ENCODE data around the gene NCLN. TPM values are rescaled to one million over a fixed set of nuclear protein-coding genes. Genes with fewer than 3 reads are reported as not detected.

NCLN gene
- polyA plus RNA-seq, 3 donors: 28.6 to 60.9 (median 34.5) TPM

DNA sequence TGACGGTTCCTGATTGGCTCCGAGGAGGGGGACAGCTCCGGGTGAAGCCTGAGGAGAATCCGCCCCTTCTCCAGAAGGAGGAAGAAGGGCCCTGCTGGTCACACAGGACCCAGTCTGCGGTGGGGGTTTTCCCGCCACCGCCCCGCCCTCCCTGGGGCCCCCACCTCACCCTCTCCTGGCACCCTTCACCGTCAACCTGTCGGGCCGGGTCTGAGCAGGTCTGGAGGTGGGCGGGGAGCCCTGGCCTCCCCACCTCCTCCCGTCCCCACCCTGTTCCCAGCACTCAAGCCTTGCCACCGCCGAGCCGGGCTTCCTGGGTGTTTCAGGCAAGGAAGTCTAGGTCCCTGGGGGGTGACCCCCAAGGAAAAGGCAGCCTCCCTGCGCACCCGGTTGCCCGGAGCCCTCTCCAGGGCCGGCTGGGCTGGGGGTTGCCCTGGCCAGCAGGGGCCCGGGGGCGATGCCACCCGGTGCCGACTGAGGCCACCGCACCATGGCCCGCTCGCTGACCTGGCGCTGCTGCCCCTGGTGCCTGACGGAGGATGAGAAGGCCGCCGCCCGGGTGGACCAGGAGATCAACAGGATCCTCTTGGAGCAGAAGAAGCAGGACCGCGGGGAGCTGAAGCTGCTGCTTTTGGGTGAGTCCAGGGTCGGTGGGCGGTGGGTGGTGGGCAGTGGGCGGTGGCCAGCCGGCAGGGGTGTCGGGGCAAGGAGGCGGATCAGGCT, 49.6 kb upstream of the NCLN start, which contains the start of gene GNA15:
TSS of gene GNA15 (plus strand) at position 73 of the 723 bp plus-strand sequence. CDS start at position 491, 418 bp downstream.
- TF ChIP-seq, protein P1, sequence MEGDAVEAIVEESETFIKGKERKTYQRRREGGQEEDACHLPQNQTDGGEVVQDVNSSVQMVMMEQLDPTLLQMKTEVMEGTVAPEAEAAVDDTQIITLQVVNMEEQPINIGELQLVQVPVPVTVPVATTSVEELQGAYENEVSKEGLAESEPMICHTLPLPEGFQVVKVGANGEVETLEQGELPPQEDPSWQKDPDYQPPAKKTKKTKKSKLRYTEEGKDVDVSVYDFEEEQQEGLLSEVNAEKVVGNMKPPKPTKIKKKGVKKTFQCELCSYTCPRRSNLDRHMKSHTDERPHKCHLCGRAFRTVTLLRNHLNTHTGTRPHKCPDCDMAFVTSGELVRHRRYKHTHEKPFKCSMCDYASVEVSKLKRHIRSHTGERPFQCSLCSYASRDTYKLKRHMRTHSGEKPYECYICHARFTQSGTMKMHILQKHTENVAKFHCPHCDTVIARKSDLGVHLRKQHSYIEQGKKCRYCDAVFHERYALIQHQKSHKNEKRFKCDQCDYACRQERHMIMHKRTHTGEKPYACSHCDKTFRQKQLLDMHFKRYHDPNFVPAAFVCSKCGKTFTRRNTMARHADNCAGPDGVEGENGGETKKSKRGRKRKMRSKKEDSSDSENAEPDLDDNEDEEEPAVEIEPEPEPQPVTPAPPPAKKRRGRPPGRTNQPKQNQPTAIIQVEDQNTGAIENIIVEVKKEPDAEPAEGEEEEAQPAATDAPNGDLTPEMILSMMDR (IDR thresholded peaks at IDR 0.05): no peak
- Histone ChIP-seq H3K36me3 (replicated peaks in 1 of 2; ENCODE audit: control insufficient read depth in 1 of 2, insufficient read depth in 2 of 2, low read length in 2 of 2) (no peaks in the 10 kb centered on the region), H3K27me3 (ENCODE audit: control insufficient read depth in 2 of 2, insufficient read depth in 2 of 2, low read length in 2 of 2) (no peaks in the 10 kb centered on the region), H3K27ac (ENCODE audit: low read depth in 1 of 2, low read length in 2 of 2) (peak within 1 kb of the TSS; percentile 82 to 100), H3K4me2 (replicated peaks; ENCODE audit: extremely low read depth, low read length, poor library complexity, severe bottlenecking) (peak within 1 kb of the TSS; percentile 95), H3K9ac (ENCODE audit: insufficient read depth, low read length, poor library complexity, severe bottlenecking) (peak within 1 kb of the TSS; percentile 100), H3K4me1 (ENCODE audit: control insufficient read depth in 1 of 2, insufficient read depth in 2 of 2, low read length in 2 of 2) (peaks cover 60 to 66% of the 10 kb centered on the region in 2 donors), H4K20me1 (ENCODE audit: insufficient read depth, low read length) (peaks cover 18% of the 10 kb centered on the region), H2AFZ (ENCODE audit: insufficient read depth, low read depth, low read length, poor library complexity, severe bottlenecking) (peak within 1 kb of the TSS; percentile 50), H3K79me2 (ENCODE audit: insufficient read depth, low read length) (peaks cover 53% of the 10 kb centered on the region), H3K9me3 (replicated peaks in 1 of 2; ENCODE audit: control insufficient read depth in 1 of 2, insufficient read depth in 1 of 2, low read length in 2 of 2) (no peaks in the 10 kb centered on the region), H3K4me3 (replicated peaks in 1 of 3; ENCODE audit: low read depth in 2 of 3, low read length in 3 of 3) (peak within 1 kb of the TSS; percentile 92 to 95 (median 94))
- peak; percentile 85 to 88 (median 86) for DNase-seq
- intact Hi-C loops (cut with micrococcal nuclease): no loop called here
- no peaks in the 10 kb centered on the region for H3K27me3 Mint-ChIP-seq (ENCODE audit: low read depth in 3 of 3)
- H3K9me3 Mint-ChIP-seq: peaks cover 0 to 2% (median 0%) of the 10 kb centered on the region in 7 donors
- H3K4me3 Mint-ChIP-seq: peak within 1 kb of the TSS; percentile 90
- WGBS (ENCODE audit: insufficient coverage): 2% methylated on average over 24 of the region's 40 CpGs
- peaks cover 12 to 13% of the 10 kb centered on the region in 2 donors for H3K36me3 Mint-ChIP-seq
- H3K27ac Mint-ChIP-seq: peak within 1 kb of the TSS; percentile 84 to 97 (median 92)
- H3K4me1 Mint-ChIP-seq: peaks cover 51% of the 10 kb centered on the region

DNA sequence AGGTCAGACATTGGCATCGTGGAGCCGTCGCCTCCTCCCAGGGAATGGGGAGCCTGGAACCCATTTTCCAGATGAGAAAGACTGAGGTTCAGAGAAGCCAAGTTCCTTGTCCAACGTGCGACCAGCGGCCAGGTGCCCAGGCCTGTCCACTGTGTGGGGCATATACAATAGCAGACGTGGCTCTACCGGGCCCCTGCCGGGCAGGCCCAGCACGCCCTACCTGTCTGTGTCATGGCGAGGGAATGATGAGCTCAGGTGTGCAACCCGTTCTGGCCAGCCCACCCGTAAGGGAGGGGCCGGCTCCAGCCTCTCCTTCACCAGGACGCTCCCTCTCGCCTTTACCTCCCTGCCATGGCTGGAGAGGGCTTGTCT, 49.1 kb upstream of the NCLN start:
- intact Hi-C loops (cut with micrococcal nuclease): no loop called here
- Histone ChIP-seq H3K9ac (ENCODE audit: insufficient read depth, low read length, poor library complexity, severe bottlenecking) (peak overlapping the region; percentile 100), H2AFZ (ENCODE audit: insufficient read depth, low read depth, low read length, poor library complexity, severe bottlenecking) (no peak overlapping the region), H4K20me1 (ENCODE audit: insufficient read depth, low read length) (peaks cover 18% of the 10 kb centered on the region), H3K4me3 (replicated peaks in 1 of 3; ENCODE audit: low read depth in 2 of 3, low read length in 3 of 3) (peak overlapping the region; percentile 92 to 95 (median 94)), H3K4me2 (replicated peaks; ENCODE audit: extremely low read depth, low read length, poor library complexity, severe bottlenecking) (peak overlapping the region; percentile 95), H3K27ac (ENCODE audit: low read depth in 1 of 2, low read length in 2 of 2) (peak overlapping the region; percentile 82 to 100), H3K9me3 (replicated peaks in 1 of 2; ENCODE audit: control insufficient read depth in 1 of 2, insufficient read depth in 1 of 2, low read length in 2 of 2) (no peaks in the 10 kb centered on the region), H3K36me3 (replicated peaks in 1 of 2; ENCODE audit: control insufficient read depth in 1 of 2, insufficient read depth in 2 of 2, low read length in 2 of 2) (no peaks in the 10 kb centered on the region), H3K79me2 (ENCODE audit: insufficient read depth, low read length) (peaks cover 53% of the 10 kb centered on the region), H3K27me3 (ENCODE audit: control insufficient read depth in 2 of 2, insufficient read depth in 2 of 2, low read length in 2 of 2) (no peaks in the 10 kb centered on the region), H3K4me1 (ENCODE audit: control insufficient read depth in 1 of 2, insufficient read depth in 2 of 2, low read length in 2 of 2) (peaks cover 65 to 71% of the 10 kb centered on the region in 2 donors)
- TF ChIP-seq, protein P1 (IDR thresholded peaks at IDR 0.05): no peak
- Mint-ChIP-seq H3K4me3 (peak overlapping the region; percentile 90), H3K27me3 (ENCODE audit: low read depth in 3 of 3) (no peaks in the 10 kb centered on the region), H3K4me1 (peaks cover 57% of the 10 kb centered on the region), H3K36me3 (peaks cover 12 to 13% of the 10 kb centered on the region in 2 donors), H3K27ac (peak overlapping the region; percentile 84 to 97 (median 92)), H3K9me3 (peaks cover 0 to 2% (median 0%) of the 10 kb centered on the region in 7 donors)
- 1% methylated on average over 10 of the region's 16 CpGs for WGBS (ENCODE audit: insufficient coverage)
- DNase-seq: no peak

Data from CD14-positive monocyte (primary cell).